Natural killer cell (primary cell): ENCODE results near the gene CAB39. TPM values are rescaled to one million over a fixed set of nuclear protein-coding genes. Genes with fewer than 3 reads are reported as not detected.

Source experiments
- ATAC-seq, 3 donors: fragments of 150-1000 bp in 2 of 3; fragments of 200-7000 bp in 1 of 3; cut with Tn5 transposase; 1 replicate in 1 of 3; 2 replicates in 2 of 3; pipeline ENCODE4 v1.10.0; 2021; ENCODE audit warnings: mild to moderate bottlenecking in 2 of 3, moderate library complexity in 2 of 3
- DNase-seq, 2 donors: peaks; one replicate each; pipeline versions ENCODE4 v3.0.0 to v3.0.0-alpha.2; 2013 to 2021; ENCODE audit warnings: mixed read lengths in 1 of 2
- H3K27ac ChIP-seq: one replicate; pipeline ENCODE4 v1.5.1; 2013; ENCODE audit warnings: mild to moderate bottlenecking, low read length
- H3K27me3 ChIP-seq: one replicate; pipeline ENCODE4 v1.6.1; 2013; ENCODE audit warnings: low read length; ENCODE audit not compliant: control insufficient read depth, insufficient read depth
- H3K36me3 ChIP-seq: one replicate; pipeline ENCODE4 v1.6.1; 2013; ENCODE audit warnings: low read length; ENCODE audit not compliant: control insufficient read depth, insufficient read depth
- H3K4me1 ChIP-seq: one replicate; pipeline ENCODE4 v1.6.1; 2013; ENCODE audit warnings: low read length; ENCODE audit not compliant: control insufficient read depth, insufficient read depth
- H3K4me3 ChIP-seq: one replicate; pipeline ENCODE4 v1.5.1; 2013; ENCODE audit warnings: low read length
- H3K9me3 ChIP-seq: one replicate; pipeline ENCODE4 v1.6.1; 2013; ENCODE audit warnings: low read length; ENCODE audit not compliant: control insufficient read depth, insufficient read depth
- H3K27ac Mint-ChIP-seq, 2 donors: one replicate each; pipeline ENCODE4 v1.8.0; 2022; ENCODE audit warnings: mild to moderate bottlenecking in 2 of 2, mixed read lengths in 2 of 2, moderate library complexity in 1 of 2
- H3K27me3 Mint-ChIP-seq, 2 donors: one replicate each; pipeline ENCODE4 v1.8.0; 2022; ENCODE audit warnings: low read depth in 2 of 2, mixed read lengths in 2 of 2
- H3K36me3 Mint-ChIP-seq: one replicate; pipeline ENCODE4 v1.8.0; 2022; ENCODE audit warnings: mixed read lengths
- H3K4me1 Mint-ChIP-seq, 2 donors: one replicate each; pipeline ENCODE4 v1.8.0; 2022; ENCODE audit warnings: mixed read lengths in 2 of 2
- H3K4me3 Mint-ChIP-seq: one replicate; pipeline ENCODE4 v1.8.0; 2022; ENCODE audit warnings: mild to moderate bottlenecking, moderate library complexity, mixed read lengths
- H3K9me3 Mint-ChIP-seq, 2 donors: one replicate each; pipeline ENCODE4 v1.8.0; 2022; ENCODE audit warnings: mixed read lengths in 2 of 2
- CTCF ChIP-seq: fragments of 200-600 bp; IDR thresholded peaks from one replicate; pipeline ENCODE4 v1.8.0; 2022; ENCODE audit warnings: antibody characterized with exemption
- WGBS: methylation state at CpG from one replicate; pipeline ENCODE4 v1.1.7; 2013; ENCODE audit warnings: missing lambda C conversion rate; ENCODE audit not compliant: insufficient coverage; 5-methylcytosine and 5-hydroxymethylcytosine counted together
- intact Hi-C: fragments of 100-400 bp; cut with micrococcal nuclease; formaldehyde crosslinking; loops from one replicate; pipeline ENCODE4 v1.14.2; 2022
- total RNA-seq, 4 donors: library from RNA; stranded (reverse); fragments of 120-200 nt in 1 of 4; gene quantifications; one replicate each; pipeline versions ENCODE4 v1.2.3 to v1.2.4, GENCODE V29; 2013 to 2022

Gene CAB39
- total RNA-seq, 3 donors from 2014 or later (not counting 1 experiment from before 2014, with no cell fraction given) = 75.4 to 96.5 (median 90.5) TPM

- WGBS = 100% methylated on average over 6 of the region's 6 CpGs
- no peaks in the 10 kb centered on the region for H3K27me3 Mint-ChIP-seq
- no peak for ATAC-seq
Measured at GRCh38 chr2:230693411-230693810, 19.2 kb upstream of the CAB39 start.

DNA sequence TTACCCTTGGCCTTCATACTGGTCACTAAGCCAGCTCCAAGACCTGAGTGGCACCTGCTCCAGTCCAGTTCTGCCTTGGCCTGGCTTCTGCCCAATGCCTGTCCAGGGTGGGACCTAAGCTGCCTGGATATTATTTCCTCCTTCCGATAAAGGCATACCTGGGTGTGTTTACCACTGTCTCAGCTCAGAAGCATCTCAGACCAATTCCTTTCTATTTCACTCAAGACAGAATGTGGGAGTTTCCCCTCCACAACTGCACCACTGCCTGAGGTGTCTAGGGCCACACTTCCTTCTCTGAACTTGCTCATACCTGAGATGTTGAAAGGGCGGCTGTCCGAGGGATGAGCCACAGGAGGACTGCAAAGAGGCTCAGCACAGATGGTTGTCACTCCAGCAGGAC is 18.4 kb upstream of the CAB39 start:
- ATAC-seq = no peak
- WGBS = 65% methylated on average over 3 of the region's 3 CpGs
- no peaks in the 10 kb centered on the region for H3K9me3 Mint-ChIP-seq
- no peaks in the 10 kb centered on the region for H3K9me3 ChIP-seq
- no peaks in the 10 kb centered on the region for H3K36me3 Mint-ChIP-seq
- no peak for TF ChIP-seq CTCF
- H3K4me1 Mint-ChIP-seq = peaks cover 0 to 6% of the 10 kb centered on the region in 2 donors
- H3K27ac ChIP-seq = no peak overlapping the region
- intact Hi-C loops = no loop called here
- no peak overlapping the region for H3K4me3 Mint-ChIP-seq
- no peaks in the 10 kb centered on the region for H3K27me3 ChIP-seq
- H3K4me3 ChIP-seq = no peak overlapping the region
- H3K36me3 ChIP-seq = no peaks in the 10 kb centered on the region
- H3K4me1 ChIP-seq = no peaks in the 10 kb centered on the region
- H3K27ac Mint-ChIP-seq = no peak overlapping the region
- DNase-seq = no peak
- no peaks in the 10 kb centered on the region for H3K27me3 Mint-ChIP-seq

More at GRCh38 chr2:230693411-230693810, 19.2 kb upstream of the CAB39 start:
- H3K4me3 Mint-ChIP-seq = no peak overlapping the region
- intact Hi-C loops = no loop called here
- H3K9me3 ChIP-seq = no peaks in the 10 kb centered on the region
- DNase-seq = no peak
- H3K36me3 ChIP-seq = no peaks in the 10 kb centered on the region
- no peak for TF ChIP-seq CTCF
- H3K36me3 Mint-ChIP-seq = no peaks in the 10 kb centered on the region
- no peaks in the 10 kb centered on the region for H3K27me3 ChIP-seq
- H3K9me3 Mint-ChIP-seq = no peaks in the 10 kb centered on the region
- no peak overlapping the region for H3K4me3 ChIP-seq
- no peak overlapping the region for H3K27ac Mint-ChIP-seq
- H3K4me1 Mint-ChIP-seq = peaks cover 0 to 6% of the 10 kb centered on the region in 2 donors
- no peak overlapping the region for H3K27ac ChIP-seq
- H3K4me1 ChIP-seq = no peaks in the 10 kb centered on the region

DNA sequence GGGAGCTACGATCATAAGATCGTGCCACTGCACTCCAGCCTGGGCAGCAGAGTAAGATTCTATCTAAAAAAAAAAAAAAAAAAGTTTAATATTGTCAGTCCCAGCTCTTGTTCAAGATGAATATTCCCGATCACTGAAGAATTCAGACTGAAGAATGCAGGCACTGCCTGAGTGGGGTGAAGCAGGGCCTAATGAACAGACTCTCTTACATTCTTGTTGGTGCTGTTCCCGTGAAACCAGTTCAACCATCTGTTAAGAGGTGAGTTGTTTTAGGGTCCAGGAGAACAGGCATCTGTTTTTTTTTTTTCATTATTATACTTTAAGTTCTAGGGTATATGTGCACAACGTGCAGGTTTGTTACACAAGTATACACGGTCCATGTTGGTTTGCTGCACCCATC is 17.1 kb upstream of the CAB39 start:
- Histone ChIP-seq H3K27me3 (no peaks in the 10 kb centered on the region), H3K4me3 (no peak overlapping the region), H3K36me3 (no peaks in the 10 kb centered on the region), H3K4me1 (no peaks in the 10 kb centered on the region), H3K9me3 (no peaks in the 10 kb centered on the region), H3K27ac (no peak overlapping the region)
- Mint-ChIP-seq H3K27me3 (no peaks in the 10 kb centered on the region), H3K27ac (no peak overlapping the region), H3K4me3 (no peak overlapping the region), H3K36me3 (no peaks in the 10 kb centered on the region), H3K4me1 (peaks cover 0 to 6% of the 10 kb centered on the region in 2 donors), H3K9me3 (no peaks in the 10 kb centered on the region)
- intact Hi-C loops = no loop called here
- WGBS = 96% methylated on average over 6 of the region's 6 CpGs
- DNase-seq (no peak), ATAC-seq (no peak)
- no peak for TF ChIP-seq CTCF

DNA sequence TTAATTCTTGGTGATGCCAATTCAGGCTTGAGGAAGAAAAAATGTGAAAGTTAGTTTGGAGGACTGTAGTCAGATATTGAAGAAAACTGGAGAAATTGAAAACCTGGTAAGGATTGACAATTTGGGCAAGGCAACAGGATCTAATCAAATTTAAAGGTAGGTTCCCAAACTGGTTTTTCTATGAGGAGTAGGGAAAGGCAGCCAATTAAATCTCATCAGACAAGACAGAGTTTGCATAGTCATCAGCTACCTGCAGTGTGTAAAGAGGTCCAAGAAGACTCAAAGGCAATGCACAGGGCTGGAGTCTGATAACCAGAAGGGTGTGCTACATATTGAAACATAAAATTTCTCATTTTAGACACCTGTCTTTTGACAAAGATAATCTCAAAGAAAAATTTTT is 16.0 kb upstream of the CAB39 start:
- no peaks in the 10 kb centered on the region for H3K27me3 ChIP-seq
- H3K4me3 Mint-ChIP-seq = no peak overlapping the region
- no peaks in the 10 kb centered on the region for H3K36me3 ChIP-seq
- DNase-seq (no peak), ATAC-seq (no peak)
- H3K4me1 ChIP-seq = no peaks in the 10 kb centered on the region
- no peaks in the 10 kb centered on the region for H3K9me3 ChIP-seq
- no peaks in the 10 kb centered on the region for H3K27me3 Mint-ChIP-seq
- no peaks in the 10 kb centered on the region for H3K9me3 Mint-ChIP-seq
- no peak overlapping the region for H3K27ac Mint-ChIP-seq
- intact Hi-C loops = no loop called here
- H3K4me1 Mint-ChIP-seq = peaks cover 0 to 11% of the 10 kb centered on the region in 2 donors
- no peaks in the 10 kb centered on the region for H3K36me3 Mint-ChIP-seq
- no peak overlapping the region for H3K27ac ChIP-seq
- no peak overlapping the region for H3K4me3 ChIP-seq
- no peak for TF ChIP-seq CTCF
